Right lobe of liver (tissue), 4 donors: ENCODE data around the gene ARPC1B.

ENCODE experiments used
- CTCF ChIP-seq, 4 donors: fragments of 200-600 bp in 3 of 4; fragments of 450-650 bp in 1 of 4; IDR thresholded peaks; one replicate each; pipeline versions ENCODE4 v1.5.1 to v1.8.0; 2016 to 2022; ENCODE audit warnings: antibody characterized with exemption in 4 of 4, mild to moderate bottlenecking in 2 of 4
- POLR2A ChIP-seq: fragments of 450-650 bp; IDR thresholded peaks from one replicate; pipeline ENCODE4 v1.6.1; 2017; ENCODE audit warnings: antibody characterized with exemption, mild to moderate bottlenecking
- donor health status: DM: no; HTN: no; CAD: no.
- donor health status: DM: no; HTN: no; CAD: no.
- donor health status: DM: no; HTN: yes; CAD: no.

GRCh38 chr7:99369767-99370391, 4.7 kb upstream of the ARPC1B start:
- TF ChIP-seq CTCF (IDR thresholded peaks at IDR 0.05) (no peak), POLR2A (no peak)
